Large intestine (tissue), 3 donors: Measurements from ENCODE around the gene FBXO8. TPM values are rescaled to one million over a fixed set of nuclear protein-coding genes. Genes with fewer than 3 reads are reported as not detected.

Experiments used
- DNase-seq, 2 donors: peaks; one replicate each; pipeline versions ENCODE4 v3.0.0 to v3.0.0-alpha.2; 2013
- H3K27ac ChIP-seq: one replicate; pipeline ENCODE4 v1.5.1; 2013; ENCODE audit warnings: low read length
- H3K27me3 ChIP-seq: 2 replicates; pipeline ENCODE4 v1.6.1; 2013; ENCODE audit warnings: low read length; ENCODE audit not compliant: control insufficient read depth, insufficient read depth
- H3K36me3 ChIP-seq: 2 replicates; pipeline ENCODE4 v1.6.1; 2013; ENCODE audit warnings: low read length; ENCODE audit not compliant: control insufficient read depth, insufficient read depth
- H3K4me1 ChIP-seq: one replicate; pipeline ENCODE4 v1.6.1; 2013; ENCODE audit warnings: low read length; ENCODE audit not compliant: control insufficient read depth, insufficient read depth
- H3K4me3 ChIP-seq: one replicate; pipeline ENCODE4 v1.5.1; 2013; ENCODE audit warnings: low read length
- H3K9me3 ChIP-seq: one replicate; pipeline ENCODE4 v1.6.1; 2013; ENCODE audit warnings: mild to moderate bottlenecking, low read depth, low read length, moderate library complexity; ENCODE audit not compliant: control insufficient read depth
- WGBS: methylation state at CpG from one replicate; pipeline ENCODE4 v1.1.5; 2013; ENCODE audit warnings: low lambda C conversion rate; ENCODE audit not compliant: insufficient coverage; 5-methylcytosine and 5-hydroxymethylcytosine counted together
- polyA plus RNA-seq: library from polyadenylated mRNA; unstranded; fragments of 120-200 nt; gene quantifications from one replicate; pipeline ENCODE4 v1.2.1, GENCODE V29; 2013

The FBXO8 gene
- polyA plus RNA-seq, 1 donor: 21.1 TPM

GRCh38 chr4:174254613-174255012 is 28.9 kb downstream of the FBXO8 start:
- H3K4me3 ChIP-seq: no peak overlapping the region
- H3K27ac ChIP-seq: no peak overlapping the region
- no peaks in the 10 kb centered on the region for H3K9me3 ChIP-seq
- H3K36me3 ChIP-seq: peaks cover 8% of the 10 kb centered on the region
- H3K27me3 ChIP-seq: no peaks in the 10 kb centered on the region
- no peaks in the 10 kb centered on the region for H3K4me1 ChIP-seq
- WGBS: 100% methylated on average over 1 of the region's 1 CpG
- DNase-seq: no peak

GRCh38 chr4:174252412-174252811 is 31.1 kb downstream of the FBXO8 start:
- Histone ChIP-seq H3K27ac (no peak overlapping the region), H3K4me3 (no peak overlapping the region), H3K27me3 (no peaks in the 10 kb centered on the region), H3K9me3 (no peaks in the 10 kb centered on the region), H3K36me3 (peaks cover 4% of the 10 kb centered on the region), H3K4me1 (no peaks in the 10 kb centered on the region)
- WGBS: no CpG with 5 or more reads among the region's 2 CpGs
- DNase-seq: no peak

- Histone ChIP-seq H3K4me3 (no peak overlapping the region), H3K27me3 (no peaks in the 10 kb centered on the region), H3K36me3 (no peaks in the 10 kb centered on the region), H3K9me3 (no peaks in the 10 kb centered on the region), H3K27ac (no peak overlapping the region), H3K4me1 (no peaks in the 10 kb centered on the region)
- DNase-seq: no peak
- WGBS: no CpG with 5 or more reads among the region's 1 CpG
Observed at GRCh38 chr4:174248407-174248806, 35.1 kb downstream of the FBXO8 start.

GRCh38 chr4:174245714-174246113 is 37.8 kb downstream of the FBXO8 start:
- H3K4me1 ChIP-seq: no peaks in the 10 kb centered on the region
- no peak for DNase-seq
- no peaks in the 10 kb centered on the region for H3K36me3 ChIP-seq
- H3K27me3 ChIP-seq: no peaks in the 10 kb centered on the region
- no peak overlapping the region for H3K27ac ChIP-seq
- no peak overlapping the region for H3K4me3 ChIP-seq
- WGBS: 100% methylated on average over 1 of the region's 1 CpG
- H3K9me3 ChIP-seq: no peaks in the 10 kb centered on the region

- Histone ChIP-seq H3K27me3 (no peaks in the 10 kb centered on the region), H3K4me3 (no peak overlapping the region), H3K36me3 (no peaks in the 10 kb centered on the region), H3K27ac (no peak overlapping the region), H3K9me3 (no peaks in the 10 kb centered on the region), H3K4me1 (no peaks in the 10 kb centered on the region)
- no peak for DNase-seq
- 80% methylated on average over 1 of the region's 1 CpG for WGBS
Observed at GRCh38 chr4:174244441-174244840, 39.0 kb downstream of the FBXO8 start.

- no peaks in the 10 kb centered on the region for H3K27me3 ChIP-seq
- WGBS: 100% methylated on average over 2 of the region's 3 CpGs
- H3K27ac ChIP-seq: no peak overlapping the region
- no peak overlapping the region for H3K4me3 ChIP-seq
- H3K4me1 ChIP-seq: no peaks in the 10 kb centered on the region
- peaks cover 12% of the 10 kb centered on the region for H3K36me3 ChIP-seq
- DNase-seq: no peak
- no peaks in the 10 kb centered on the region for H3K9me3 ChIP-seq
Observed at GRCh38 chr4:174241162-174241561, 42.3 kb downstream of the FBXO8 start.

- DNase-seq: peak in 1 of 2 donors; percentile 54
- 92% methylated on average over 1 of the region's 3 CpGs for WGBS
- Histone ChIP-seq H3K27ac (peak overlapping the region; percentile 13), H3K4me3 (no peak overlapping the region), H3K27me3 (no peaks in the 10 kb centered on the region), H3K9me3 (no peaks in the 10 kb centered on the region), H3K36me3 (peaks cover 12% of the 10 kb centered on the region), H3K4me1 (no peaks in the 10 kb centered on the region)
Observed at GRCh38 chr4:174236359-174236758, 47.1 kb downstream of the FBXO8 start.

GRCh38 chr4:174230680-174231079 is 52.8 kb downstream of the FBXO8 start:
- DNase-seq: no peak
- H3K36me3 ChIP-seq: no peaks in the 10 kb centered on the region
- peaks cover 6% of the 10 kb centered on the region for H3K27me3 ChIP-seq
- H3K27ac ChIP-seq: no peak overlapping the region
- no peak overlapping the region for H3K4me3 ChIP-seq
- no peaks in the 10 kb centered on the region for H3K4me1 ChIP-seq
- no peaks in the 10 kb centered on the region for H3K9me3 ChIP-seq
- WGBS: no CpG with 5 or more reads among the region's 4 CpGs

GRCh38 chr4:174230148-174230547 is 53.3 kb downstream of the FBXO8 start:
- Histone ChIP-seq H3K9me3 (no peaks in the 10 kb centered on the region), H3K4me3 (no peak overlapping the region), H3K36me3 (no peaks in the 10 kb centered on the region), H3K27me3 (peaks cover 10% of the 10 kb centered on the region), H3K4me1 (no peaks in the 10 kb centered on the region), H3K27ac (no peak overlapping the region)
- no peak for DNase-seq

GRCh38 chr4:174228988-174229387 is 54.5 kb downstream of the FBXO8 start:
- Histone ChIP-seq H3K9me3 (no peaks in the 10 kb centered on the region), H3K36me3 (no peaks in the 10 kb centered on the region), H3K4me1 (no peaks in the 10 kb centered on the region), H3K27ac (no peak overlapping the region), H3K27me3 (peaks cover 12% of the 10 kb centered on the region), H3K4me3 (no peak overlapping the region)
- no peak for DNase-seq
- 83% methylated on average over 1 of the region's 2 CpGs for WGBS

- H3K9me3 ChIP-seq: no peaks in the 10 kb centered on the region
- peaks cover 19% of the 10 kb centered on the region for H3K27me3 ChIP-seq
- no peak for DNase-seq
- no peak overlapping the region for H3K27ac ChIP-seq
- no peaks in the 10 kb centered on the region for H3K4me1 ChIP-seq
- no peak overlapping the region for H3K4me3 ChIP-seq
- 75% methylated on average over 4 of the region's 9 CpGs for WGBS
- no peaks in the 10 kb centered on the region for H3K36me3 ChIP-seq
Observed at GRCh38 chr4:174225349-174226049, 58.0 kb downstream of the FBXO8 start.
